GM12878 (cell line): ENCODE measurements around the gene FAR2. TPM values are rescaled to one million over a fixed set of nuclear protein-coding genes. Genes with fewer than 3 reads are reported as not detected.
A peak's percentile ranks its signal among the peaks of the same experiment; 100 is the strongest.

Experiments
- ATF7 ChIP-seq: fragments of 450-650 bp; IDR thresholded peaks from 2 replicates; pipeline ENCODE4 v1.6.1; 2016; ENCODE audit warnings: low read depth, mild to moderate bottlenecking
- CHD2 ChIP-seq: IDR thresholded peaks from 2 replicates; pipeline ENCODE4 v1.6.1; 2011; ENCODE audit warnings: low read depth, low read length, improper control_type of control experiment, borderline replicate concordance
- CUX1 ChIP-seq: IDR thresholded peaks from 2 replicates; pipeline ENCODE4 v1.6.1; 2012; ENCODE audit warnings: improper control_type of control experiment, low read depth, low read length; ENCODE audit not compliant: insufficient replicate concordance
- EP300 ChIP-seq, 2 experiments: fragments of 150-350 bp in 1 of 2; IDR thresholded peaks; 2 replicates each; pipeline ENCODE4 v1.6.1; 2011 to 2012; ENCODE audit warnings: low read depth in 2 of 2, low read length in 2 of 2, borderline replicate concordance in 1 of 2, improper control_type of control experiment in 1 of 2, inconsistent platforms in 1 of 2; ENCODE audit not compliant: control insufficient read depth in 1 of 2
- IKZF1 ChIP-seq: fragments of 450-650 bp; conservative IDR thresholded peaks from 2 replicates; pipeline ENCODE4 v1.6.1; 2017; ENCODE audit warnings: antibody characterized with exemption, mild to moderate bottlenecking
- LARP7 ChIP-seq: fragments of 450-650 bp; IDR thresholded peaks from 2 replicates; pipeline ENCODE4 v1.6.1; 2017; ENCODE audit warnings: mild to moderate bottlenecking
- MXI1 ChIP-seq: fragments of 150-350 bp; IDR thresholded peaks from 2 replicates; pipeline ENCODE4 v1.6.1; 2011; ENCODE audit warnings: low read depth, mild to moderate bottlenecking, inconsistent platforms, low read length, improper control_type of control experiment
- NR2F1 ChIP-seq: fragments of 450-650 bp; conservative IDR thresholded peaks from 2 replicates; pipeline ENCODE4 v1.6.1; 2017; ENCODE audit warnings: mild to moderate bottlenecking
- PRDM15 ChIP-seq: fragments of 450-650 bp; formaldehyde crosslinking; IDR thresholded peaks from 2 replicates; pipeline ENCODE4 v1.4.0; 2020; ENCODE audit warnings: mild to moderate bottlenecking, moderate library complexity
- RAD51 ChIP-seq: fragments of 450-650 bp; IDR thresholded peaks from 2 replicates; pipeline ENCODE4 v1.6.1; 2016; ENCODE audit warnings: moderate library complexity, mild to moderate bottlenecking, inconsistent platforms
- TBL1XR1 ChIP-seq: IDR thresholded peaks from 2 replicates; pipeline ENCODE4 v1.6.1; 2012; ENCODE audit warnings: low read depth, low read length, improper control_type of control experiment
- TCF12 ChIP-seq: IDR thresholded peaks from 2 replicates; pipeline ENCODE4 v1.6.1; 2011; ENCODE audit warnings: low read depth, mild to moderate bottlenecking, low read length
- ZNF217 ChIP-seq: fragments of 450-650 bp; IDR thresholded peaks from 2 replicates; pipeline ENCODE4 v1.6.1; 2017; ENCODE audit warnings: antibody characterized with exemption, mild to moderate bottlenecking
- ZNF24 ChIP-seq: fragments of 450-650 bp; IDR thresholded peaks from 2 replicates; pipeline ENCODE4 v1.6.1; 2017; ENCODE audit warnings: antibody characterized with exemption, mild to moderate bottlenecking
- polyA plus RNA-seq, 11 experiments: library from polyadenylated mRNA; depleted of rRNA in 4 of 11; unstranded in 6 of 11; stranded (reverse) in 5 of 11; fragments of >200 nt; fragmentation: Nextera tagmentation in 4 of 11; fragmentation: Illumina TruSeq in 1 of 11; extraction: Ambion mirVana in 4 of 11; extraction: Trizol in 1 of 11; gene quantifications; 1 replicate in 1 of 11; 2 replicates in 10 of 11; pipeline versions ENCODE4 v1.2.1 to v1.2.3, GENCODE V29; 2011 to 2016; ENCODE audit warnings: inconsistent platforms in 2 of 11, missing spikeins in 2 of 11, low read depth in 1 of 11
- total RNA-seq, 4 experiments: library from RNA; depleted of rRNA in 3 of 4; stranded (reverse); fragments of >200 nt in 3 of 4; fragmentation: Illumina TruSeq in 1 of 4; extraction: Trizol in 1 of 4; gene quantifications; 2 replicates each; pipeline versions ENCODE4 v1.2.1 to v1.2.3, GENCODE V29; 2013 to 2021

The FAR2 gene
- total and polyA plus RNA-seq, 10 of the 15 experiments (the other 5 are each of a cell fraction or from before 2014, with no cell fraction given), result 0.50 to 1.1 (median 0.65) TPM

GRCh38 chr12:29164477-29165393 is 15.7 kb downstream of the FAR2 start (continued):
- TF ChIP-seq CUX1, result no peak
- peak; percentile 57 for TF ChIP-seq IKZF1
- TF ChIP-seq ZNF217, result peak; percentile 90
- no peak for TF ChIP-seq TBL1XR1
- no peak for TF ChIP-seq LARP7
- TF ChIP-seq NR2F1, result peak; percentile 62
- peak; percentile 37; the same call in 1 of the 2 replicates for TF ChIP-seq CHD2
- no peak for TF ChIP-seq RAD51
- TF ChIP-seq TCF12, result no peak
- peak; percentile 63; the same call in 1 of the 2 replicates for TF ChIP-seq MXI1
- TF ChIP-seq EP300 (IDR thresholded peaks at IDR 0.05; ENCODE audit: borderline replicate concordance in 1 of 2, control insufficient read depth in 1 of 2, low read depth in 2 of 2, low read length in 2 of 2), result peak; percentile 85 to 87
- peak; percentile 85 for TF ChIP-seq ZNF24
- peak; percentile 93 for TF ChIP-seq ATF7
- TF ChIP-seq PRDM15 (CRISPR knock-in tag), result no peak
